Stomach (tissue), 9 donors: ENCODE data around the gene RTTN. TPM values are rescaled to one million over a fixed set of nuclear protein-coding genes. Genes with fewer than 3 reads are reported as not detected.

ENCODE experiments used
- DNase-seq, 2 donors: peaks; one replicate each; pipeline versions ENCODE4 v3.0.0 to v3.0.0-alpha.2; 2013 to 2019
- H3K27ac ChIP-seq, 5 donors: fragments of 200-600 bp in 4 of 5; sonication (generic) in 4 of 5; one replicate each; pipeline ENCODE4 v1.5.1; 2013 to 2019; ENCODE audit warnings: mild to moderate bottlenecking in 1 of 5, moderate library complexity in 1 of 5
- H3K27me3 ChIP-seq, 3 donors: fragments of 200-600 bp; sonication (generic); one replicate each; pipeline ENCODE4 v1.5.1; 2017 to 2019; ENCODE audit warnings: mixed run types in 1 of 3
- H3K36me3 ChIP-seq, 4 donors: fragments of 200-600 bp; sonication (generic); 1 replicate in 3 of 4; 2 replicates in 1 of 4; pipeline ENCODE4 v1.5.1; 2016 to 2019
- H3K4me1 ChIP-seq, 4 donors: fragments of 200-600 bp; sonication (generic); one replicate each; pipeline ENCODE4 v1.5.1; 2016 to 2019
- H3K4me3 ChIP-seq, 4 donors: fragments of 200-600 bp; sonication (generic) in 3 of 4; one replicate each; pipeline ENCODE4 v1.5.1; 2016 to 2019; ENCODE audit warnings: mild to moderate bottlenecking in 1 of 4
- H3K9me3 ChIP-seq, 4 donors: fragments of 200-600 bp; sonication (generic); one replicate each; pipeline ENCODE4 v1.5.1; 2016 to 2019
- CTCF ChIP-seq, 7 experiments: fragments of 450-650 bp in 4 of 7; fragments of 200-600 bp in 3 of 7; sonication (generic) in 3 of 7; IDR thresholded peaks; one replicate each; pipeline ENCODE4 v1.5.1; 2016 to 2019; ENCODE audit warnings: antibody characterized with exemption in 7 of 7, control low read depth in 2 of 7, mild to moderate bottlenecking in 1 of 7
- EP300 ChIP-seq: sonication (generic); formaldehyde crosslinking; IDR thresholded peaks from one replicate; pipeline ENCODE4 v1.6.1; 2017; ENCODE audit warnings: antibody characterized with exemption
- POLR2A ChIP-seq, 4 donors: fragments of 450-650 bp; IDR thresholded peaks; one replicate each; pipeline ENCODE4 v1.6.1; 2016; ENCODE audit warnings: antibody characterized with exemption in 4 of 4, control low read depth in 2 of 4, mild to moderate bottlenecking in 1 of 4, moderate library complexity in 1 of 4
- POLR2AphosphoS5 ChIP-seq, 3 donors: sonication (generic); formaldehyde crosslinking; IDR thresholded peaks; one replicate each; pipeline ENCODE4 v1.6.1; 2016; ENCODE audit warnings: antibody characterized with exemption in 3 of 3
- WGBS, 5 donors: extraction: QIAGEN DNeasy Blood & Tissue Kit in 3 of 5; methylation state at CpG; one replicate each; pipeline versions ENCODE4 v1.1.5 to v1.1.7; 2013 to 2018; 5-methylcytosine and 5-hydroxymethylcytosine counted together
- intact Hi-C: fragments of 100-400 bp; cut with DNase I; formaldehyde crosslinking; loops from one replicate; pipeline ENCODE4 v1.15.1; 2023; ENCODE audit warnings: low total_unique reads
- polyA plus RNA-seq, 3 donors: library from polyadenylated mRNA; stranded (reverse); fragments of 200-250 nt; gene quantifications; one replicate each; pipeline ENCODE4 v1.2.3, GENCODE V29; 2013
- total RNA-seq, 5 donors: library from RNA; depleted of rRNA; stranded (reverse); fragments of >200 nt; gene quantifications; one replicate each; pipeline versions ENCODE4 v1.1.0 to v1.2.3, GENCODE V29; 2014 to 2016
- donor health status: healthy with polysubstance abuse.
- donor health status: Bipolar disorder and iron deficiency.
- donor health status: healthy.

Gene RTTN
- total and polyA plus RNA-seq, 8 donors = 2.1 to 52.1 (median 10.2) TPM

- WGBS, 5 donors = 66 to 72% (median 68%) methylated on average over 7 of the region's 7 CpGs
- TF ChIP-seq POLR2AphosphoS5 (IDR thresholded peaks at IDR 0.05) = no peak
- TF ChIP-seq POLR2A (IDR thresholded peaks at IDR 0.05) = no peak
- TF ChIP-seq EP300 = no peak
- TF ChIP-seq CTCF (IDR thresholded peaks at IDR 0.05) = no peak
- no peak for DNase-seq
- Histone ChIP-seq H3K4me3 (no peak overlapping the region), H3K9me3 (no peaks in the 10 kb centered on the region), H3K27ac (no peak overlapping the region), H3K4me1 (peaks cover 0 to 21% (median 8%) of the 10 kb centered on the region in 4 donors), H3K36me3 (peaks cover 0 to 21% (median 14%) of the 10 kb centered on the region in 4 donors), H3K27me3 (no peaks in the 10 kb centered on the region)
- intact Hi-C loops = no loop called here
These were observed 208.3 kb downstream of the RTTN start for GRCh38 chr18:69996951-69997798.

- peaks cover 0 to 21% (median 8%) of the 10 kb centered on the region in 4 donors for H3K4me1 ChIP-seq
- 90 to 94% (median 92%) methylated on average over 2 of the region's 2 CpGs for WGBS, 5 donors
- TF ChIP-seq EP300 (no peak), POLR2AphosphoS5 (IDR thresholded peaks at IDR 0.05) (no peak), CTCF (IDR thresholded peaks at IDR 0.05) (no peak)
These were observed 209.1 kb downstream of the RTTN start for GRCh38 chr18:69996417-69996816.

GRCh38 chr18:69995774-69996173 is 209.7 kb downstream of the RTTN start:
- H3K36me3 ChIP-seq = peaks cover 0 to 12% (median 6%) of the 10 kb centered on the region in 4 donors
- WGBS, 5 donors = 81 to 95% (median 93%) methylated on average over 3 of the region's 3 CpGs
- no peak for DNase-seq
- H3K27ac ChIP-seq = no peak overlapping the region
- H3K4me1 ChIP-seq = peaks cover 0 to 21% (median 8%) of the 10 kb centered on the region in 4 donors
- no peaks in the 10 kb centered on the region for H3K27me3 ChIP-seq
- H3K4me3 ChIP-seq = no peak overlapping the region
- TF ChIP-seq POLR2A (IDR thresholded peaks at IDR 0.05) (no peak), EP300 (no peak), CTCF (IDR thresholded peaks at IDR 0.05) (no peak)
- peaks cover 0 to 5% (median 0%) of the 10 kb centered on the region in 4 donors for H3K9me3 ChIP-seq
- intact Hi-C loops = no loop called here

More at GRCh38 chr18:69996417-69996816, 209.1 kb downstream of the RTTN start:
- intact Hi-C loops = no loop called here
- no peaks in the 10 kb centered on the region for H3K27me3 ChIP-seq
- H3K4me3 ChIP-seq = no peak overlapping the region
- no peak for DNase-seq
- no peak overlapping the region for H3K27ac ChIP-seq
- no peaks in the 10 kb centered on the region for H3K9me3 ChIP-seq
- peaks cover 0 to 15% (median 10%) of the 10 kb centered on the region in 4 donors for H3K36me3 ChIP-seq

- intact Hi-C loops = no loop called here
- whole genome bisulfite sequencing, 5 donors = 83 to 100% (median 85%) methylated on average over 1 of the region's 1 CpG
These were observed 212.7 kb downstream of the RTTN start for GRCh38 chr18:69992776-69993175.

More at GRCh38 chr18:69992776-69993175, 212.7 kb downstream of the RTTN start:
- Histone ChIP-seq H3K27me3 (no peaks in the 10 kb centered on the region), H3K9me3 (peaks cover 0 to 20% (median 11%) of the 10 kb centered on the region in 4 donors), H3K36me3 (peaks cover 0 to 13% (median 6%) of the 10 kb centered on the region in 4 donors), H3K4me3 (no peak overlapping the region), H3K4me1 (peaks cover 0 to 5% (median 1%) of the 10 kb centered on the region in 4 donors), H3K27ac (no peak overlapping the region)
- DNase-seq = no peak
- TF ChIP-seq POLR2A (IDR thresholded peaks at IDR 0.05) (no peak), CTCF (IDR thresholded peaks at IDR 0.05) (no peak), EP300 (no peak), POLR2AphosphoS5 (IDR thresholded peaks at IDR 0.05) (no peak)
